IPS-NIHi11 (cell line): ENCODE measurements around the gene MYO15A.

Experiments used
- DNase-seq: peaks from one replicate; pipeline ENCODE4 v3.0.0; 2012; ENCODE audit warnings: mixed read lengths, low spot score

The MYO15A gene

DNA sequence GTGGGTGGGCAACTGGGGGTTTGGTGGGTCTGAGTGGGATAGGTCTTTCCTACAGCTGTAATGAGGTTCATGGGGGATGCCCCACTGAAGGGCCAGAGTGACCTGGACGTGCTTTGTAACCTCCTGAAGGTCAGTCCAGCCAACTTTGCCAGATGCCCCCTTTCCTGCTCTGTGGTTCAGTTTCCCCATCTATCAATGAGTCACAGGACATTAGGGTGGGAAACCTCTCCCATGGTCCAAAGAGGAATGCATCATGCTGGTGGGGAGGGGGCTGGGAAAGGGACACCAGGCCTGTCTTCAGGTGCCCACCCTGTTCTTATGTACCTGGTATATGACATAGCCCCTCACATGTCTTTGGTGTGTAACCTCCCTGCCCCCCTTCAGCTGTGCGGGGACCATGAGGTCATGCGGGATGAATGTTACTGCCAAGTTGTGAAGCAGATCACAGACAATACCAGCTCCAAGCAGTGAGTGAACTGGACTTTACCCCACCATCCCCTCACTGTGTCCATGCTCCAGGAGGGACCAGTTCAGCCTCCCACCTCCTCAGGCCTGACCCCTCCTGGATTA lies 51.1 kb downstream of the MYO15A start:
- no peak for DNase-seq

DNA sequence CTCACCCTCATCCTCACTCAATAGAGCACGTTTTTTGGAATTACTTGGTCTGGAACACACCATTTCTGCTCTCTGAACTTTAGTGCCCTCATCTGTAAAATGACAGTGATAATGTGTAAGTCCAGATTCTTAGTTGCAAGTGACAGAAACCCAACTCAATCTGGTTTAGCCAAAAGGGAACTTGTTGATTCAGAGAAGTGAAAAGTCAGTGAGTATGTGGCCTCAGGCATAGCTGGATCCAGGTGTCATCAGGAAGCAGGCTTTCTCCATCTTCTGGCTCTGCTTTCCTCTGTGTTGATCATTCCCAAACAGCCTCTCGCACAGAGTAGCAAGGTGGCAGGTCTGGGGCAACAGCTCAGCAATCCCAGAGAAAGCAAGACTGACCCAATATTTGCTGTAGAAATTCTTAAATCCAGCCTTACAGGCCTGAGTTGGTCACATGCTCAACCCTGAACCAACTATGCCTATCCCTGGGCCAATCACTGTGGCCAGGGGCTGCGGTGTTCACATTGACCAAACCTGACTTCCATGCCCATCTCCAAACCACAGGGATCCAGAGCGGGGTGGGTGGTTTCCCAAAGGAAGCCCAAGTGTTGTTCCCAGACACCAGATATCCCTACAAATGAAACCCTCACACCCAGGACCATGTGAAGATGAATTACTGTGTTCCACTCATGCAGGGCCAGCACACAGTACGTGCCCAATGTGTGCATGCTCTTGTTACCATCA lies 51.7 kb downstream of the MYO15A start:
- DNase-seq: no peak

DNA sequence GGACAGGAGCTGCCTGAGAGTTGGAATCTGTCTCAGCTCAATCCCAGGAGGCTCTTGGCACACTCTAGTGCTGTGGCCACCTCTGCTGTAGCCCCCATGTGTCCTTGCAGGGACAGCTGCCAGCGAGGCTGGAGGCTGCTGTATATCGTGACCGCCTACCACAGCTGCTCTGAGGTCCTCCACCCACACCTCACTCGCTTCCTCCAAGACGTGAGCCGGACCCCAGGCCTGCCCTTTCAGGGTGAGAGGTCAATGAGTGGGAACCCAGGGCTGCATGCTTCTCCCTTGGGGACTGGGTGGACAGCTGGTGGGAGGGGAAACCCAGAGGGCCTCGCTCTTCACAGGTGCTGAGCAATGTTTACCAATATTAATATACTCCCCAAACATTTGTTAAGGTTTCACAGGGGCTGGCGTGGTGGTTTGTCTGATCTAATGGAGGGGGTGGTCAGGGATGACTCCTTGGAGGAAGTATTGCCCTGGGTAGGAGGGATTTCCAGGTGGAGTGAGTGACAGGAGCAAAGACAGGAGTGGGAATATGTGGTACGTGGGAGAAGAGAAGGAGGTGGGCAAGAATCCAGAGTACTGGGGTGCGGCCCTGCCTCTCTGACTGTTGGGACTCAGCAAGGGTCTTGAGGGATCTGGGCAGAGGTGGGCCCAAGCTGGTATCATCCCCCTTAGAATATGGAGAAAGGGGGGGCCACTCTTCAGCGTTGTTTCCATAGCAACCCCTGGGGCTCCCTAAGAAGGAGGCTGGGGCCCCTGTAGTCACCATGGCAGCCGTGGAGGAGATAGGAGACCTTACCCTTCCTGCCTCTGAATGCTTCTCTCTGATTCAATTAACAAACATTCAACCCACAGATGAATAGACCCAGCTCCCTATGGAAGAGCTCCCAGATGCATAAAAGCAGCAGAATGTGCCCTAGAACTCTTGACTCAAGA lies 52.9 kb downstream of the MYO15A start:
- DNase-seq: no peak

DNA sequence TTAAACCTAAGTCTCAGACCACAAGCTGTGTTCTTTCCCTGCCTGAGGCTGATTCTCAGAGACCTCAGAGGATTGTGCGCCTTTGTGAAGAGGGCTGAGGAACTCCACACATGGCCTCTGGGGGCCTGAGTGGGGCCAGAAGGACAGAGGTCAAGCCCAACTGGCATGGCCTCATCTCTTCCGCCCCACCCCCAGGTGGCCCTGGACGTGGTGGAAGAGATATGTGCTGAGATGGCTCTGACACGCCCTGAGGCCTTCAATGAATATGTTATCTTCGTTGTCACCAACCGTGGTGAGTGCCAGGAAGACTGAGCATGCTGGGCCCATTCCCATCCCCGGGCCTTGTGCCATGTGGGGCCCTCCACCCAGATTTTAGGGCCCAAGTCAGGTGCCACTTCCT lies 55.0 kb downstream of the MYO15A start:
- DNase-seq: no peak

DNA sequence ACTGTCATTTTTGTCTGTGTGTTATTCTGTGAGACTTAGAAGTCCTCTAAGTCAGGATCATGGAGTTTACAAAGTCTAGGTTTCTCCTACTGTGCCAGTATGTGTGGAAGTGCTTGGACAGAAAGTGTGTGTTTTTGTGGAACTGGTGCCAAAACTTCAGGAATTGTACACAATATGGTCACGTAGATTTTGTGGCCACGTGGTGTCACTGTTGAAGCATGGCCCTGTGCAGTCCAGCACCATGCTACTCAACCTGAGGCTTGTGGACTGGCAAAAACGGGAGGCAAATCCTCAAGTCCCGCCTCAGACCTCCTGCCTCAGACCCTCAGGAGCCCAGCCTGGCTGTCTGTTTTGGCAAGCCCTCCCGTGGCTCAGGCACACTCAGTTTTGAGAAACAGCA lies 58.3 kb downstream of the MYO15A start:
- no peak for DNase-seq

- DNase-seq: no peak
Observed at GRCh38 chr17:18167421-18167820, 58.9 kb downstream of the MYO15A start.

- DNase-seq: no peak
Observed at GRCh38 chr17:18172531-18173278, 64.1 kb downstream of the MYO15A start.

DNA sequence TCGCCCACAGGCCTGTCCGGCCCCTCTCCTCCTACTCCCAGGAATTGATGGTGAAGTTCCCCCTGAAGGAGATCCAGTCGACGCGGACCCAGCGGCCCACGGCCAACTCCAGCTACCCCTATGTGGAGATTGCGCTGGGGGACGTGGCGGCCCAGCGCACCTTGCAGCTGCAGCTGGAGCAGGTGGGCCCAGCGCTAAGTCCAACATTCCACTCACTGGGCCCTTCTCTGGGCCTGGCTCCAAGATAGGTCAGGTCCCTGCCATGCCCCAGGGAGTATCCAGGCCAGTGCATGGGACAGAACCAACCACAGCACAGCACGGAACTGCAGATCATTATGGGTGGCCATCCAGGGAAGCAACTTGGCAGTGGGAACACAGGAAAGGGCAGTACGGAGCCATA lies 65.2 kb downstream of the MYO15A start:
- DNase-seq: no peak

- no peak for DNase-seq
Observed at GRCh38 chr17:18176176-18176575, 67.6 kb downstream of the MYO15A start.

DNA sequence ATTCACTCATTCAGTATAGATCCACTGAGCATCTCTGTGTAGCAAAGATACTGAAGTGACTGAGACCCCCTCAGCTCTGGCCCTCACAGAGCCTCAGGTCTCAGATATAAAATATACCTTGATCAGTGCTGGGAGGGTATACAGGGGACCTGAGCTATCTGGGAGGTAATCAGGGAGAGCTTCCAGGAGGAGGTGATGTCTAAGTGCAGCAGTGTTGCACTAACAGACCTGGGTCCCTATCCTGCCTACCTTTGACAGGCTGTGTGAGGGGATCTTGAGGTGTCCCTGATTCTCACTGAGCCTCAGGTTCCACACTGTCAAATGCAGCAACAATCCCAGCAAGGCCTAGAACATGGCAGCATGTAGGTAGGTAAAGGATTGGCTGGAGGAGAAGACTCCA lies 68.6 kb downstream of the MYO15A start:
- DNase-seq: no peak

DNA sequence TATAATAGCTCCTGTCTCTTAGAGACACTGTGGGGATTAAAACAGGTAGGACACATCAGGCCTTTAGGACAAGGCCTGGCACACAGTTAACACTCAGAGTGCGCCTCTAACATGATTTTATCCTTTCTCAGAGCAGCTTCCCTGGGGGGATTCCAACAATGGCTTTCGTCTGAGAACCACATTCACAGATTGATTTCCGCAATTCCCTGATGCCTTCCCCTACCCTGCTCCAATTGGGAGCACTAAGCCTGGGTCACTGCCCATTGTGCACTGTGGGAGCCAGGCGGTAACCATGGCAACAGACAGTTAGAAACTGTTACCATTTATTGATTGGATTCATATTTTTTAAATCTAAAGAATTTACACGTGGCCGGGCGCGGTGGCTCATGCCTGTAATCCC lies 69.2 kb downstream of the MYO15A start:
- DNase-seq: no peak

DNA sequence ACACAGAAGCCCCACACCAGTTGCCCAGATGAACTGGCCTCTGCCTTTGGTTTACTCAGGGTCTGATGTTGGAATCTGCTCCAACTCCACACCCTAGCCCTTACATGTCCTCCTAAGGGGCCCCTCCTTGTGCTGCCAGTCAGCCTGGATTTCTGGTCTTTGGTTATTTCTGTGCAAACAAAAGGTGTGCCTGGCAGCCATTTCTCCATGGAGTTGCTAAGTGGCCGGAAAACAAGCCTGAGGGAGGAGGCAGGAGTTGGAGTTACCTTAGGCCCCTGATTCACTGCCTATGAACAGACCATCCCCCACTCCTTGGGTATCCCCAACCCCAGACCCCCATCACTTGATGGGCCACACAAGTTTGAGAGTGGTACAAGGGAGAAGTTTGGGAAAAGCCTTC lies 70.6 kb downstream of the MYO15A start:
- DNase-seq: no peak

DNA sequence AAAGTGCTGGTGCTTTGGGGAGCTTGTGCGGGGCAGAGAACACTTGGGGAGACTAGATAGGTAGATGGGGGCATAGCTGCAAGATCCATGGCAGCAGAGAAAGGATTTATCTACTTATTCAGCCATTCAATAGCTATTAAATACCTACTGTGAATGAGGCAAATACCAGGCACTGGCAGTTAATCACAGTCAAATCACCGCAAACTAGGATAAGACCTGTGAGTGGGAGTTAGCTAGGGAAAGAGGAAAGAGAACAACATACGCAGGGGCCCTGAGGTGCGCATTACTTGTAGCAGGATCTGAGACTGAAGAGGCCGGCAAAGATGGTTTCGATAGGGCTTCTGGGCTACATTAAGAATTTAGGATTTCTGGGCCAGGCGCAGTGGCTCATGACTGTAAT lies 71.2 kb downstream of the MYO15A start:
- DNase-seq: no peak

DNA sequence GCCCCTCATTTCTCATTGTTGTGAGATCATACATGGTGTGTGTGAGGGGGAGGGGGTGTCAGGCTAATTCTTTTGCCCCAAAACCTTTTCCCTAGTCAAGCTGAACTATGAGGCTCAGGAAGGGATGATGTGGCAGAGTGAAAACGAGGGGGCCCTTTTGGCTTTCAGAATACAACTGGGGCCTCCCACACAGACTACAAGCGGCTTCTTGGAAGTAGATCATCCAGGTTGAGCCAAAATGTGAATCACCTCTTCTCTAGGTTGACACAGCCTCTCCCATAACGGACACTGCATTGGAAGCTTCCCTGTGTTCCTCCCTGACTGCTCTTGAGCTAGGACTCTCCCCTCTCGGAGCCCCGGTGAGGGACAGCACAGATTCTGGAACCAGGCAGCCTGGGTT lies 72.8 kb downstream of the MYO15A start:
- DNase-seq: no peak

- no peak for DNase-seq
Observed at GRCh38 chr17:18182110-18182977, 73.8 kb downstream of the MYO15A start.

DNA sequence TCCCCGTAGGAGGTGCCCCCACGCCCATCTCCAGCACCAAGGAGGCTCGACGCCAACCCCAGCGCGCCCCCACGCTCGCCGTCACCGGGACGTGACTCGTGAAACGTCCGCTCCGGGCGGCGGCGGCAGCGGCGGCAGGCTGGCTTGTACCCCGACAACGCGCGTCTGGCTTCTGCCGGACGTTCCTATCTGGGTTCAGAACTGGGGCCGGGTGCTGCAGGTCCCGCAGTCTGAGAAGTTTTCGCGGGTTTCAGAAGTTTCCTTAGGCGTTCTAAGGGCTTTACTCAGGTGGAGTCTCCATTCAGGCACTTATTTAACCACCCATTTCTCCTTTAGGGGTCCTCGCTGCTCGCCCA lies 74.4 kb downstream of the MYO15A start:
- DNase-seq: peak; percentile 77

GRCh38 chr17:18183334-18184142 lies 75.0 kb downstream of the MYO15A start, which contains the start of gene ALKBH5:
Gene ALKBH5, plus strand, starts transcription at chr17:18183828. Its CDS starts 416 bp downstream, at chr17:18184244.
- DNase-seq: peak; percentile 99

DNA sequence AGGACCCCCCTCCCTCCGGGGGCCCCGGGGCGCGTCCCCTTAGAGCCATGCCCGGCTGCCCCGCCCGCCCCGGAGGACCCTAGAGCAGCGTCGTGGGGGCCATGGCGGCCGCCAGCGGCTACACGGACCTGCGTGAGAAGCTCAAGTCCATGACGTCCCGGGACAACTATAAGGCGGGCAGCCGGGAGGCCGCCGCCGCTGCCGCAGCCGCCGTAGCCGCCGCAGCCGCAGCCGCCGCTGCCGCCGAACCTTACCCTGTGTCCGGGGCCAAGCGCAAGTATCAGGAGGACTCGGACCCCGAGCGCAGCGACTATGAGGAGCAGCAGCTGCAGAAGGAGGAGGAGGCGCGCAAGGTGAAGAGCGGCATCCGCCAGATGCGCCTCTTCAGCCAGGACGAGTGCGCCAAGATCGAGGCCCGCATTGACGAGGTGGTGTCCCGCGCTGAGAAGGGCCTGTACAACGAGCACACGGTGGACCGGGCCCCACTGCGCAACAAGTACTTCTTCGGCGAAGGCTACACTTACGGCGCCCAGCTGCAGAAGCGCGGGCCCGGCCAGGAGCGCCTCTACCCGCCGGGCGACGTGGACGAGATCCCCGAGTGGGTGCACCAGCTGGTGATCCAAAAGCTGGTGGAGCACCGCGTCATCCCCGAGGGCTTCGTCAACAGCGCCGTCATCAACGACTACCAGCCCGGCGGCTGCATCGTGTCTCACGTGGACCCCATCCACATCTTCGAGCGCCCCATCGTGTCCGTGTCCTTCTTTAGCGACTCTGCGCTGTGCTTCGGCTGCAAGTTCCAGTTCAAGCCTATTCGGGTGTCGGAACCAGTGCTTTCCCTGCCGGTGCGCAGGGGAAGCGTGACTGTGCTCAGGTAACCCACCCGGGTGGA lies 75.8 kb downstream of the MYO15A start:
- no peak for DNase-seq

DNA sequence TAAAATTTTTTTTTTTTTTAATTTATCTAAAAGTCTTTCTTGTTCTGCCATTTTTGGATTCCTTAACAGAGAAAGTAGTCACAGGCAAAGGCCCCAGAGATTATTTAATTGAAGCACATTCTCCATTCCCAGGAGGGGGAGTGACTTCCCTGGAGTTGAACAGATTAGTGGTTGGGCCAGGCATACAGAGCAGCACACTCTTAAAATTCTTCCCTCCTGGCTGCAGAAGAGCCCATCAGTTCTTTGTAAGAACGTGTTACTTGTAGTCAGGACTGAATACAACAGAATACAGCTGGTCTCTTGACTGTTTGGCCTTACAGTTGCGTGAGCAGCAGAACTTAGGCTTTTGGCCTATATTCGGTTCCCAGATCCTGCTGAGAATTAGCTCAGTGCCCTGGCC lies 76.8 kb downstream of the MYO15A start:
- DNase-seq: no peak
